Measurements from ENCODE around the gene SPATA9. TPM values are rescaled to one million over a fixed set of nuclear protein-coding genes. Genes with fewer than 3 reads are reported as not detected.

The SPATA9 gene
- total RNA-seq, 2 experiments from 2014 or later = not detected

GRCh38 chr5:95729115-95730010 is 46.6 kb upstream of the SPATA9 start:
- BruUV-seq (replicated peaks) = no TSS peak

GRCh38 chr5:95728494-95729114 is 45.8 kb upstream of the SPATA9 start:
- TF ChIP-seq CTCF (conservative IDR thresholded peaks at IDR 0.05; ENCODE audit: low read length) (no peak), EZH2phosphoT487 (IDR thresholded peaks at IDR 0.05; ENCODE audit: borderline replicate concordance, low read depth, low read length) (no peak)
- Histone ChIP-seq H3K79me2 (ENCODE audit: insufficient read depth, low read depth, low read length) (no peaks in the 10 kb centered on the region), H3K4me1 (ENCODE audit: insufficient read depth, low read length, poor library complexity, severe bottlenecking) (peaks cover 13% of the 10 kb centered on the region), H4K20me1 (ENCODE audit: insufficient read depth, low read length) (no peaks in the 10 kb centered on the region), H2AFZ (ENCODE audit: low read length) (no peak overlapping the region; the same call in 1 of the 2 replicates), H3K9me2 (ENCODE audit: insufficient read depth, low read length) (no peaks in the 10 kb centered on the region), H3K4me3 (ENCODE audit: low read depth, low read length, poor library complexity, severe bottlenecking) (no peak overlapping the region), H3K27ac (ENCODE audit: low read depth, low read length, poor library complexity, severe bottlenecking) (no peak overlapping the region), H3K4me2 (ENCODE audit: low read length) (no peak overlapping the region), H3K9me3 (ENCODE audit: low read length) (no peaks in the 10 kb centered on the region), H3K36me3 (ENCODE audit: insufficient read depth, low read length) (no peaks in the 10 kb centered on the region)
- ChIA-PET POLR2A (no interaction called here), CTCF (ENCODE audit: unreplicated experiment) (no interaction called here)
- intact Hi-C loops (cut with micrococcal nuclease; ENCODE audit: unreplicated experiment) = no loop called here
- DNase-seq (ENCODE audit: low spot score) = no peak
- BruUV-seq (replicated peaks) = no TSS peak

More at GRCh38 chr5:95729115-95730010, 46.6 kb upstream of the SPATA9 start:
- H2AFZ ChIP-seq (ENCODE audit: low read length) = no peak overlapping the region
- no peak for TF ChIP-seq CTCF (conservative IDR thresholded peaks at IDR 0.05; ENCODE audit: low read length)
- TF ChIP-seq EZH2phosphoT487 (IDR thresholded peaks at IDR 0.05; ENCODE audit: borderline replicate concordance, low read depth, low read length) = no peak
- H3K36me3 ChIP-seq (ENCODE audit: insufficient read depth, low read length) = no peaks in the 10 kb centered on the region
- H3K9me3 ChIP-seq (ENCODE audit: low read length) = no peaks in the 10 kb centered on the region
- intact Hi-C loops (cut with micrococcal nuclease; ENCODE audit: unreplicated experiment) = no loop called here
- CTCF ChIA-PET (ENCODE audit: unreplicated experiment) = no interaction called here
- H3K4me1 ChIP-seq (ENCODE audit: insufficient read depth, low read length, poor library complexity, severe bottlenecking) = peaks cover 13% of the 10 kb centered on the region
- H3K4me3 ChIP-seq (ENCODE audit: low read depth, low read length, poor library complexity, severe bottlenecking) = no peak overlapping the region
- POLR2A ChIA-PET = interaction anchor here (1.6 kb wide), 1 partner anchor 11 kb away, joined by 5 read pairs; no protein-coding TSS in a partner anchor
- no peak for DNase-seq (ENCODE audit: low spot score)
- H4K20me1 ChIP-seq (ENCODE audit: insufficient read depth, low read length) = no peaks in the 10 kb centered on the region
- H3K27ac ChIP-seq (ENCODE audit: low read depth, low read length, poor library complexity, severe bottlenecking) = no peak overlapping the region
- H3K9me2 ChIP-seq (ENCODE audit: insufficient read depth, low read length) = no peaks in the 10 kb centered on the region
- H3K4me2 ChIP-seq (ENCODE audit: low read length) = no peak overlapping the region
- no peaks in the 10 kb centered on the region for H3K79me2 ChIP-seq (ENCODE audit: insufficient read depth, low read depth, low read length)
